Endothelial cell (in vitro differentiated cells): Measurements from ENCODE around the gene ZNF532. TPM values are rescaled to one million over a fixed set of nuclear protein-coding genes. Genes with fewer than 3 reads are reported as not detected.

Experiments used
- DNase-seq: peaks from one replicate; pipeline ENCODE4 v3.0.0; 2021; ENCODE audit warnings: low spot score
- H3K27ac Mint-ChIP-seq: one replicate; pipeline ENCODE4 v1.8.0; 2021; ENCODE audit warnings: mixed read lengths, inconsistent platforms; ENCODE audit not compliant: unreplicated experiment
- H3K27me3 Mint-ChIP-seq: one replicate; pipeline ENCODE4 v1.8.0; 2021; ENCODE audit warnings: mild to moderate bottlenecking, moderate library complexity, mixed read lengths, inconsistent platforms; ENCODE audit not compliant: unreplicated experiment
- H3K36me3 Mint-ChIP-seq: one replicate; pipeline ENCODE4 v1.8.0; 2021; ENCODE audit warnings: mild to moderate bottlenecking, low read depth, mixed read lengths, inconsistent platforms; ENCODE audit not compliant: unreplicated experiment
- H3K4me1 Mint-ChIP-seq: one replicate; pipeline ENCODE4 v1.8.0; 2021; ENCODE audit warnings: mild to moderate bottlenecking, mixed read lengths, inconsistent platforms; ENCODE audit not compliant: unreplicated experiment
- H3K4me3 Mint-ChIP-seq: one replicate; pipeline ENCODE4 v1.8.0; 2021; ENCODE audit warnings: mild to moderate bottlenecking, mixed read lengths, inconsistent platforms; ENCODE audit not compliant: unreplicated experiment
- H3K9me3 Mint-ChIP-seq: one replicate; pipeline ENCODE4 v1.8.0; 2021; ENCODE audit warnings: mixed read lengths, inconsistent platforms; ENCODE audit not compliant: unreplicated experiment
- total RNA-seq: library from RNA; stranded (reverse); fragmentation: NEBNext Ultra II Directional; extraction: Animal tissue kit (Norgen Biotek cat#: 25700); gene quantifications from one replicate; pipeline ENCODE4 v1.2.1, GENCODE V29; 2021; ENCODE audit not compliant: unreplicated experiment
- TF ChIP-seq, protein P1 (sequence below): fragments of 200-600 bp; sonication (generic); IDR thresholded peaks from one replicate; pipeline ENCODE4 v1.5.0; 2021; ENCODE audit warnings: antibody characterized with exemption; ENCODE audit not compliant: unreplicated experiment

Gene ZNF532
- total RNA-seq, 1 donor from 2014 or later = 178 TPM

DNA sequence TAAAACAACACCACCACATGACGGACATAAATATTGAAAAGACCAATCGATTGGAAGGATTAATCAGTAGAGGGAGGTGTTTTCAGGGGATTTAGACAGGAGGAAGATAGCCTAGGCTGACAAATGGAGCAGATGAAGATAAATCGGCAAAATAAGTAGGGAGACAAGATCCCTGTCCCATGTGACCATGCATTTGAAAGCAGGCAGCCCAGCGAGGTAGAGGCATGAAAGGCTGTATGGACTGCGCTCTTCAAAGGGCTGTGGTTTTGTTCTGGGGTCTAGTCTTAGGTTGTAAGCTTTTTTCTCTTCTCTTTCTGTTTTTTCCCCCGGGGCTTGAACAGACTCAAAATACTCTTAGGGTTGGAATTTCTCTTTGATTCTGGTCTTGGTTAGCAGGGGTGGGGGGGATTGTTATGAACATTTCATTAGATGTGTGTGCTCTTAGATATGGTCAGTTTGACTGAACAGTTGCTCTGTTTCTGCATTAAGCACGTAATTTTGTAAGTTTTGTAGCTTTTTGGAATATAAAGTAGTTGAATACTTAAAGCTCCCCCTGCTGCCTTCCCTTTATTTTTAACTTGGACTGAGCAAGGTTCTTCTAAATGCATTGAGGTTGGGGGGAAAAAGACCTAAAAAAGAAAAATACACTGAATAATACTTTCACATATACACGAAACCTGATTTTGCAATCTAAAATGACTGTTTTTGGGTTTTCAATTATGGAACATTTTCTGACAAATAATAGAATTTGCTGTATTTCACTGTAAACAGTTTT is 32.2 kb downstream of the ZNF532 start:
- H3K36me3 Mint-ChIP-seq = peaks cover 31% of the 10 kb centered on the region
- no peak overlapping the region for H3K4me3 Mint-ChIP-seq
- peaks cover 37% of the 10 kb centered on the region for H3K4me1 Mint-ChIP-seq
- H3K9me3 Mint-ChIP-seq = no peaks in the 10 kb centered on the region
- H3K27me3 Mint-ChIP-seq = peaks cover 9% of the 10 kb centered on the region
- no peak overlapping the region for H3K27ac Mint-ChIP-seq
- DNase-seq = no peak
- TF ChIP-seq, protein P1, sequence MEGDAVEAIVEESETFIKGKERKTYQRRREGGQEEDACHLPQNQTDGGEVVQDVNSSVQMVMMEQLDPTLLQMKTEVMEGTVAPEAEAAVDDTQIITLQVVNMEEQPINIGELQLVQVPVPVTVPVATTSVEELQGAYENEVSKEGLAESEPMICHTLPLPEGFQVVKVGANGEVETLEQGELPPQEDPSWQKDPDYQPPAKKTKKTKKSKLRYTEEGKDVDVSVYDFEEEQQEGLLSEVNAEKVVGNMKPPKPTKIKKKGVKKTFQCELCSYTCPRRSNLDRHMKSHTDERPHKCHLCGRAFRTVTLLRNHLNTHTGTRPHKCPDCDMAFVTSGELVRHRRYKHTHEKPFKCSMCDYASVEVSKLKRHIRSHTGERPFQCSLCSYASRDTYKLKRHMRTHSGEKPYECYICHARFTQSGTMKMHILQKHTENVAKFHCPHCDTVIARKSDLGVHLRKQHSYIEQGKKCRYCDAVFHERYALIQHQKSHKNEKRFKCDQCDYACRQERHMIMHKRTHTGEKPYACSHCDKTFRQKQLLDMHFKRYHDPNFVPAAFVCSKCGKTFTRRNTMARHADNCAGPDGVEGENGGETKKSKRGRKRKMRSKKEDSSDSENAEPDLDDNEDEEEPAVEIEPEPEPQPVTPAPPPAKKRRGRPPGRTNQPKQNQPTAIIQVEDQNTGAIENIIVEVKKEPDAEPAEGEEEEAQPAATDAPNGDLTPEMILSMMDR = no peak

DNA sequence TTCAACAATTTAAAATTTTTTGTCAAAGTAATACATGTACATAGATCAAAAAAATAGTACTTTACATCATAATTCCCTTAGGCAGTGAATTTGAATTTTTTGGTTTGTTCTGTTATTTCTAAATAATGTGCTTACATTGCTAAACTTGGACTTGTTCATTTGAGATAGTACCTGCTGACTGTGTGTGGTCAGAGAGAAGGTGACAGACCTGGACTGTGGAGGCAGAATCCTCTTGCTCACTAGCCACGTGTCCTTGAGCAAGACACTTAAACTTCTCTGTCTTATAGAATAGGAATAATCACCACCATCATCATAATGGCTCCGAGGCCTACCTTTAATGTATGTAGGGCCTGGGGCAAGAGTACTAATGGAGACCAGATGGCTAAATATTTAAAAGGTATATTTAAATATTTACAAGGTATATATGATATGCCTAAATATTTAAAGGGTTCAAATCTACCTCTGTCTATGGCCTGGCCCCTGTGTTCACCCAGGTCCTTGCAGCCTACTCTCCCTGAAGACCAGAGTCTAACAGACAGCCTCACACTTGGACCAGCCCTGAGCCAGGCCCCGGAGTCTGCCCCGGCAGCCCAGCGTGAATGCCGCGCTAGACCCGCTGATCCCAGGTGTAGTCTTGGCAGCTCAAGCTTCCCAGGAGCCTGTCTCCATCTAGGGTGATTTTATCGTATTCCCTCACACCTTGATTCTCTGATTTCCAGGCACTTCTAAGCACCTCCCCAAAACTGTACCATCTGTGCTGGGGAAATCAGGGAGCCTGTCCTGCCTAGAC is 33.5 kb downstream of the ZNF532 start:
- no peak for DNase-seq
- TF ChIP-seq, protein P1 = no peak
- no peaks in the 10 kb centered on the region for H3K9me3 Mint-ChIP-seq
- H3K27ac Mint-ChIP-seq = no peak overlapping the region
- no peak overlapping the region for H3K4me3 Mint-ChIP-seq
- H3K4me1 Mint-ChIP-seq = peaks cover 43% of the 10 kb centered on the region
- peaks cover 34% of the 10 kb centered on the region for H3K36me3 Mint-ChIP-seq
- H3K27me3 Mint-ChIP-seq = peaks cover 9% of the 10 kb centered on the region

DNA sequence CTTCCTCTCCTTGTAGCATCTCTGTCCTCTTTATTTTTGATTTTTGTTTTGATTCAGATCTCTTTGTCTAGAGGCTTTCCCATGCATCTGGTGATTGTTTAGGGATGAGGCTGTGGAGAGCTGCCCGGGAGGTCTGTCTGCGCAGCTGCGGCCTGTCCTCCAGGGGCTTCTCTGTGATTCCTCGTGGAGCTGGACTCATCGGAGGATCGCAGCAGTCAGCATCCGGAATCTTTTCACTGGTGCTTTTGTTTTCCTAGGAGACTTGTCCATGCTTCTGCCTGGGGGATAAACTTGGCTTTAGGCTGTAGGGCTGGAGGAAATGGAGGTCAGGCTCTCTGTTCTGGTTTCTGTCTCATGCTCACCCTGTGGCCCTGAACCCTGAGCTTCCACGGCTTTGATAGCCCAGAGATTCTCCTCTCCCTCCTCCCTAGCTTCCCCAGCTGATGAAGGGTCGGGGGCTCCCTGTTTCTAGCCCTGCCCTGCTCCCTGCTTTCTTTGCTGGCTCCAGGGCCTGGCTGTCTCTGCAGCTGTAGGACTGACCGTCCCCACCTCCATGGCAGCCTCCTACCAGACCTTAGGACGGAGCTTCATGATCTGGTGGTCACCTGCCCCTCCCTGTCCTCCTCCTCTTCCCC is 35.5 kb downstream of the ZNF532 start:
- DNase-seq = no peak
- peaks cover 9% of the 10 kb centered on the region for H3K27me3 Mint-ChIP-seq
- peaks cover 34% of the 10 kb centered on the region for H3K36me3 Mint-ChIP-seq
- no peaks in the 10 kb centered on the region for H3K9me3 Mint-ChIP-seq
- TF ChIP-seq, protein P1 = no peak
- H3K27ac Mint-ChIP-seq = no peak overlapping the region
- peaks cover 32% of the 10 kb centered on the region for H3K4me1 Mint-ChIP-seq
- H3K4me3 Mint-ChIP-seq = no peak overlapping the region

DNA sequence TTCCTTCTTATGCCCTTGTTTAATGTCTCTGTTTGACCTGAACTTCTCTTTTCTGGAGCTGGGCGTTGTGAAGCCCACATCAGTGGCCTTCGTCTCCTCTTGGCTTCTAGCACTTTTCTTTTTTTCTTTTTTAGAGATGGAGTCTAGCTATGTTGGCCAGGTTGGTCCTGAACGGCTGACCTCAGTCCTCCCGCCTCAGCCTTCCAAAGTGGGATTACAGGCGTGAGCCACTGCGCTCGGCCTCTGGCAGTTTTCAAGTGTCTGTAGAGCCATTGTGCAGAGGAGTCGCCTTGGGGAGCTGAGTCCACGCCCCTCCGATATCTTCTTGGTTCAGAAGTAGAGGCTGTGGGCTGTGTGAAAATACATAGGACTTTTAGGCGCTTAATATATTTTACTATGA is 36.5 kb downstream of the ZNF532 start:
- peak overlapping the region; percentile 21 for H3K27ac Mint-ChIP-seq
- no peaks in the 10 kb centered on the region for H3K9me3 Mint-ChIP-seq
- no peak overlapping the region for H3K4me3 Mint-ChIP-seq
- TF ChIP-seq, protein P1 = no peak
- peaks cover 35% of the 10 kb centered on the region for H3K36me3 Mint-ChIP-seq
- DNase-seq = no peak
- peaks cover 27% of the 10 kb centered on the region for H3K4me1 Mint-ChIP-seq
- peaks cover 9% of the 10 kb centered on the region for H3K27me3 Mint-ChIP-seq
